ENCODE data around the gene S100A1.

GRCh38 chr1:153669606-153670005, 41.4 kb downstream of the S100A1 start:
- TF ChIP-seq, protein P1, sequence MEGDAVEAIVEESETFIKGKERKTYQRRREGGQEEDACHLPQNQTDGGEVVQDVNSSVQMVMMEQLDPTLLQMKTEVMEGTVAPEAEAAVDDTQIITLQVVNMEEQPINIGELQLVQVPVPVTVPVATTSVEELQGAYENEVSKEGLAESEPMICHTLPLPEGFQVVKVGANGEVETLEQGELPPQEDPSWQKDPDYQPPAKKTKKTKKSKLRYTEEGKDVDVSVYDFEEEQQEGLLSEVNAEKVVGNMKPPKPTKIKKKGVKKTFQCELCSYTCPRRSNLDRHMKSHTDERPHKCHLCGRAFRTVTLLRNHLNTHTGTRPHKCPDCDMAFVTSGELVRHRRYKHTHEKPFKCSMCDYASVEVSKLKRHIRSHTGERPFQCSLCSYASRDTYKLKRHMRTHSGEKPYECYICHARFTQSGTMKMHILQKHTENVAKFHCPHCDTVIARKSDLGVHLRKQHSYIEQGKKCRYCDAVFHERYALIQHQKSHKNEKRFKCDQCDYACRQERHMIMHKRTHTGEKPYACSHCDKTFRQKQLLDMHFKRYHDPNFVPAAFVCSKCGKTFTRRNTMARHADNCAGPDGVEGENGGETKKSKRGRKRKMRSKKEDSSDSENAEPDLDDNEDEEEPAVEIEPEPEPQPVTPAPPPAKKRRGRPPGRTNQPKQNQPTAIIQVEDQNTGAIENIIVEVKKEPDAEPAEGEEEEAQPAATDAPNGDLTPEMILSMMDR (conservative IDR thresholded peaks at IDR 0.05), result no peak
- TF ChIP-seq EZH2 (IDR thresholded peaks at IDR 0.05; ENCODE audit: low read depth), result no peak

Data from PC-9 (cell line).